Spinal cord (tissue), 10 donors: ENCODE measurements around the gene SPON2. TPM values are rescaled to one million over a fixed set of nuclear protein-coding genes. Genes with fewer than 3 reads are reported as not detected.

Experiments
- DNase-seq, 6 donors: peaks; one replicate each; pipeline versions ENCODE4 v3.0.0 to v3.0.0-alpha.2; 2013 to 2015; ENCODE audit warnings: low spot score in 6 of 6, low read depth in 4 of 6
- H3K27ac ChIP-seq: one replicate; pipeline ENCODE4 v1.5.1; 2013; ENCODE audit warnings: low read depth, low read length, control low read depth
- H3K27me3 ChIP-seq: one replicate; pipeline ENCODE4 v1.6.1; 2013; ENCODE audit warnings: low read length; ENCODE audit not compliant: control insufficient read depth, insufficient read depth
- H3K36me3 ChIP-seq: one replicate; pipeline ENCODE4 v1.6.1; 2013; ENCODE audit warnings: low read length; ENCODE audit not compliant: control insufficient read depth, insufficient read depth
- H3K4me1 ChIP-seq: one replicate; pipeline ENCODE4 v1.6.1; 2013; ENCODE audit warnings: low read length; ENCODE audit not compliant: control insufficient read depth, insufficient read depth
- H3K4me3 ChIP-seq: one replicate; pipeline ENCODE4 v1.5.1; 2013; ENCODE audit warnings: low read depth, low read length, control low read depth
- H3K9me3 ChIP-seq: one replicate; pipeline ENCODE4 v1.6.1; 2013; ENCODE audit warnings: low read length; ENCODE audit not compliant: control insufficient read depth, insufficient read depth
- WGBS: methylation state at CpG from one replicate; pipeline ENCODE4 v1.1.5; 2013; ENCODE audit warnings: missing lambda C conversion rate; ENCODE audit not compliant: insufficient coverage; 5-methylcytosine and 5-hydroxymethylcytosine counted together
- polyA plus RNA-seq, 2 donors: library from polyadenylated mRNA; unstranded; fragments of 120-200 nt; gene quantifications; one replicate each; pipeline ENCODE4 v1.2.1, GENCODE V29; 2013; ENCODE audit not compliant: insufficient read length in 2 of 2
- total RNA-seq, 2 donors: library from RNA; depleted of rRNA in 1 of 2; stranded (reverse); fragments of 120-200 nt in 1 of 2; fragments of >200 nt in 1 of 2; gene quantifications; one replicate each; pipeline versions ENCODE4 v1.2.3 to v1.2.4, GENCODE V29; 2013 to 2014
- donor health status: healthy.

The SPON2 gene
- total and polyA plus RNA-seq, 4 donors, result 10.6 to 29.5 (median 21.5) TPM

GRCh38 chr4:1195891-1196401 is 23.6 kb upstream of the SPON2 start:
- DNase-seq, result no peak
- no peaks in the 10 kb centered on the region for H3K27me3 ChIP-seq
- H3K36me3 ChIP-seq, result peaks cover 7% of the 10 kb centered on the region
- H3K4me3 ChIP-seq, result no peak overlapping the region
- no peaks in the 10 kb centered on the region for H3K9me3 ChIP-seq
- no peak overlapping the region for H3K27ac ChIP-seq
- H3K4me1 ChIP-seq, result peaks cover 42% of the 10 kb centered on the region
- 81% methylated on average over 13 of the region's 16 CpGs for WGBS

DNA sequence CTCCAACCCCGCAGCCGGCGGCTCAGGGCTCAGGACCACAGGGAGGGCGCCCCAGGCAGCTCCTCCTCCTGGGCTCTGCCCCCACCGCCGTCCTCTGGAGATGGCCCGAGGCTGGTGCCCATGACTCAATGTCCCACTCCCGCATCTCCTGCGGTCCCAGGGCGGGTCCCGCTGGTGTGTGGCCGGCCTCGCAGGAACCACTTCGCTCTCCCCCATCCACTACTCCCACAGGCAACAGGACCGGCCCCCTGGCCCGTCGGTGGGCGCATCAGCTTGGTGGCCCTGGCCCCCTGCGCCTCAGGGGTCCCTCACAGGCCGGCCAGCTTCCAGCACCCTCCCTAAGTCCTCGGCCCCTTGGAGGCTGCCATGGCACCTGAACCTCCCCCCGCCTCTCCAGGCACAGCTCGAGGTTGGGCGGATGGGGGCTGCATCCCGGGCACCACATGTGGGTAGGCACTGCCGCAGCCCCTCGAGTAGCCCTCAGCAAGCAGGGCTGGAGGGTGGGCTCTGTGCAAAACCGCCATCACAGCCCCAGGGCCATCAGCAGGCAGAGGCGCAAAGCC is 22.8 kb upstream of the SPON2 start:
- Histone ChIP-seq H3K9me3 (no peaks in the 10 kb centered on the region), H3K4me3 (no peak overlapping the region), H3K27ac (no peak overlapping the region), H3K36me3 (peaks cover 4% of the 10 kb centered on the region), H3K27me3 (no peaks in the 10 kb centered on the region), H3K4me1 (peaks cover 35% of the 10 kb centered on the region)
- 91% methylated on average over 25 of the region's 29 CpGs for WGBS
- no peak for DNase-seq

DNA sequence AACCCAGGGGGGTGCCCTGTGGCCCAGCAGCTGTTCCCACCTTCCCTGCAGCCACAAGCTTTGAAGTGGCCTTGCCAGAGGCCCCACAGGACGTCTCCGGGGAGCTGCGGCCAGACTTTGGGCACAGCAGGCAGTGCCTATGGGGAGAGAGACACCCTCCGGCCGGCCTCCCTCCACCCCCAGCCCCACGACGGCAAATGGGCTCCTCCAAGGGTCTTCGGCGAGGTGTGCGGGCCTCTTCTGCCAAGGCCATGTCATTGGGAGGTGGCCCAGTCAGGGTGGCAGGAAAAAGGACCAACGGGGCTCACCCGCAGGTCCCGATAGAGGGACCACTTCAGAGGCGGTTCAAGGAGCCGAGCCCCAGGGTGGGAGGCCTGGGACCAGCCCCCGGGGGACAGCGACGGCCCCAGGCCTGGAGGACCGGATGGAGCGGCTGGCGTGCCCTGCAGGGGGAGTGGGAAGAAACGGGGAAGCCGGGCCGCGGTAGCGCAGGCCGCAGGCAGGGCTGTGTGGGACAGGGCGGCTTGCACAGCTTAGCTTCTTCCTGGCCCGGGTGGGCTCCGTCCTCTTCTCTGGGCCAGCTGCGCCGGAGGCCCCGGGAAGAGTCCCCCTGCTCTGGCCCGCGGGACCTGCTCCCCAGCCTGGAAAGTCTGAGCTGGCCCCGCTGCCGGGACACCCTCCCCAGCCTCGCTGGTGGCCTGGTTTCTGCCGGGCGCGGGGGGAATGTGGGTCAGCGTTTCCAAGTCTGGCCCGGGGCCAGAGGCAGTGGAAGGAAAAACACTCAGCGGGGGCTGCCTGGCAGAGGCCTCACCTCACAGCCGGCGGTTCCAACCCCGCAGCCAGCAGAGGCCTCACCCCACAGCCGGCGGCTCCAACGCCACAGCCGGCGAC is 21.9 kb upstream of the SPON2 start:
- Histone ChIP-seq H3K27me3 (no peaks in the 10 kb centered on the region), H3K4me3 (no peak overlapping the region), H3K4me1 (peaks cover 30% of the 10 kb centered on the region), H3K9me3 (no peaks in the 10 kb centered on the region), H3K27ac (peak overlapping the region; percentile 69), H3K36me3 (peaks cover 4% of the 10 kb centered on the region)
- DNase-seq, result peak in 1 of 6 donors; percentile 55
- WGBS, result 73% methylated on average over 45 of the region's 52 CpGs

DNA sequence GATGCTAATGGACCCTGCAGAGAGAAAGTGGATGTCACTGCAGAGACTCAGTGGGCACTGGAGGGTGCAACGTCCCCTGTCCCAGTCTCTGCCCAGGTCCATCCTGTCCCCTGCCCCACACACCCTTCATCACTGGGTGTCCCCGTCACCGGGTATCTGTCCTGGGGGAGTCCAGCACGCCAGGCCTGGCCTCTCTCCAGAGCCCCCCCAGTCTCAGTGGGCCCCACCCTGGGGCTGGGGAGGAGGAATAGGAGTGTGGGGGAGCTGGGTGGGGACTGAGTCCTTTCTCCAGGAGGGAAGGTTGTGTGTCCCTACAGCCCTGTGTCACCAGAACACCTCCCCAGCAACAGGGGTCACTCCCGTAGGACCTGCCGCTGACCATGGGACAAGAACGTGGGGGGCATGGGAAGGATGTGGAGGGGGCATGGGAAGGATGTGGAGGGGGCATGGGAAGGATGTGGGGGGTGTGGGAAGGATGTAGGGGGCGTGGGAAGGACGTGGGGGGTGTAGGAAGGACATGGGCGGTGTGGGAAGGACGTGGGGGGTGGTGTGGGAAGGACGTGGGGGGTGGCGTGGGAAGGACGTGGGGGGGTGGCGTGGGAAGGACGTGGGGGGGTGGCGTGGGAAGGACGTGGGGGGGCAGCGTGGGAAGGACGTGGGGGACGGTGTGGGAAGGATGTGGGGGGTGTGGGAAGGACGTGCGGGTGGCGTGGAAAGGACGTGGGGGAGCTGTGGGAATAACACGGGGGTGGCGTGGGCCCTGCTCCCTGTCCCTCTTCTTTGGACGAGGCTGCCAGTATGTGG is 21.0 kb upstream of the SPON2 start:
- Histone ChIP-seq H3K4me3 (no peak overlapping the region), H3K4me1 (peaks cover 30% of the 10 kb centered on the region), H3K9me3 (no peaks in the 10 kb centered on the region), H3K36me3 (peaks cover 4% of the 10 kb centered on the region), H3K27me3 (no peaks in the 10 kb centered on the region), H3K27ac (peak overlapping the region; percentile 85)
- DNase-seq, result no peak
- WGBS, result 83% methylated on average over 3 of the region's 28 CpGs

- Histone ChIP-seq H3K27me3 (no peaks in the 10 kb centered on the region), H3K9me3 (no peaks in the 10 kb centered on the region), H3K4me1 (peaks cover 30% of the 10 kb centered on the region), H3K27ac (peak overlapping the region; percentile 85), H3K36me3 (peaks cover 4% of the 10 kb centered on the region), H3K4me3 (no peak overlapping the region)
- WGBS, result 69% methylated on average over 11 of the region's 13 CpGs
- DNase-seq, result no peak
Measured at GRCh38 chr4:1192493-1193205, 20.3 kb upstream of the SPON2 start.

DNA sequence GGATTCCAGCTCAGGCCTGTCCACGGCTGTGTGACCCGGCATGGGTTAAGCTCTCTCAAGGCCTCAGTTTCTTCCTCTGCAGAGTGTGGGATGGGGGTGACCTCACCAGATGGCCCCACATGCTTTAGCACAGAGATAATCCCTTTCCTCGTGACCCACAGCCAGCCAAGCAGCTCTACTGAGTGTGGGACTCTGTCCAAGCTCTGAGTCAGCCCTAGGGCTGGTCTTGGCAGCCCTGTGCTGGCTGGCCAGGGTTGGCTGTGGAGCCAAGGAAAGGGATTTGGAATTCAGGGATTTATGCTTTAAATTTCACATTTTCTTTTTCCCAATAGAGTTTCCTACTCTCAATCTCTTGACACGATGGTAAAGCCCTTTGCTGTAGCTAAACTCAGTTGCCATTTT is 19.7 kb upstream of the SPON2 start:
- H3K4me3 ChIP-seq, result no peak overlapping the region
- H3K4me1 ChIP-seq, result peaks cover 30% of the 10 kb centered on the region
- H3K27ac ChIP-seq, result peak overlapping the region; percentile 85
- H3K9me3 ChIP-seq, result no peaks in the 10 kb centered on the region
- H3K27me3 ChIP-seq, result no peaks in the 10 kb centered on the region
- peak in 5 of 6 donors; percentile 43 to 93 (median 57) for DNase-seq
- WGBS, result no CpG with 5 or more reads among the region's 4 CpGs
- peaks cover 4% of the 10 kb centered on the region for H3K36me3 ChIP-seq

GRCh38 chr4:1191621-1192020 is 19.2 kb upstream of the SPON2 start:
- DNase-seq, result no peak
- WGBS, result 96% methylated on average over 3 of the region's 5 CpGs
- peaks cover 30% of the 10 kb centered on the region for H3K4me1 ChIP-seq
- H3K9me3 ChIP-seq, result no peaks in the 10 kb centered on the region
- H3K27ac ChIP-seq, result peak overlapping the region; percentile 85
- no peaks in the 10 kb centered on the region for H3K27me3 ChIP-seq
- no peak overlapping the region for H3K4me3 ChIP-seq
- H3K36me3 ChIP-seq, result peaks cover 4% of the 10 kb centered on the region

- no peaks in the 10 kb centered on the region for H3K36me3 ChIP-seq
- no peak for DNase-seq
- no peak overlapping the region for H3K4me3 ChIP-seq
- no CpG with 5 or more reads among the region's 1 CpG for WGBS
- no peaks in the 10 kb centered on the region for H3K27me3 ChIP-seq
- peaks cover 8% of the 10 kb centered on the region for H3K4me1 ChIP-seq
- no peaks in the 10 kb centered on the region for H3K9me3 ChIP-seq
- no peak overlapping the region for H3K27ac ChIP-seq
Measured at GRCh38 chr4:1187182-1187581, 14.8 kb upstream of the SPON2 start.
